K562 (cell line): ENCODE results near the gene ANAPC5. TPM values are rescaled to one million over a fixed set of nuclear protein-coding genes. Genes with fewer than 3 reads are reported as not detected.

Experiments
- ZNF407 ChIP-seq: fragments of 450-650 bp; IDR thresholded peaks from 2 replicates; pipeline ENCODE4 v1.6.1; 2016; ENCODE audit warnings: low read depth
- polyA plus RNA-seq, 8 experiments: library from polyadenylated mRNA; depleted of rRNA in 4 of 8; stranded (reverse) in 5 of 8; unstranded in 3 of 8; fragments of >200 nt; fragmentation: Nextera tagmentation in 2 of 8; fragmentation: Illumina TruSeq in 1 of 8; extraction: Ambion mirVana in 2 of 8; extraction: Trizol in 1 of 8; gene quantifications; 2 replicates each; pipeline versions ENCODE4 v1.2.1 to v1.2.3, GENCODE V29; 2011 to 2014; ENCODE audit warnings: inconsistent platforms in 1 of 8, missing spikeins in 1 of 8
- total RNA-seq, 7 experiments: library from RNA; depleted of rRNA in 6 of 7; stranded (reverse); fragments of >200 nt in 6 of 7; fragmentation: Illumina TruSeq in 2 of 7; extraction: Trizol in 2 of 7; gene quantifications; 2 replicates each; pipeline versions ENCODE4 v1.2.1 to v1.2.3, GENCODE V29; 2011 to 2021; ENCODE audit warnings: low replicate concordance in 1 of 7

ANAPC5 gene
- total and polyA plus RNA-seq, 9 of the 15 experiments (the other 6 are each of a cell fraction or from before 2014, with no cell fraction given), result 136 to 315 (median 197) TPM

- no peak for TF ChIP-seq ZNF407
Measured at GRCh38 chr12:121284551-121285390, 67.4 kb downstream of the ANAPC5 start (continued).
